H1 (cell line): ENCODE data around the gene PLLP. TPM values are rescaled to one million over a fixed set of nuclear protein-coding genes. Genes with fewer than 3 reads are reported as not detected.

Experiments used
- ASH2L ChIP-seq: fragments of 200-600, 300-600 bp; sonication (generic); IDR thresholded peaks from one replicate; pipeline ENCODE4 v1.7.1; 2017; ENCODE audit warnings: low read length
- CREB1 ChIP-seq: IDR thresholded peaks from 2 replicates; pipeline ENCODE4 v1.6.1; 2012; ENCODE audit warnings: inconsistent platforms
- EP300 ChIP-seq, 2 experiments: IDR thresholded peaks; 1 replicate in 1 of 2; 2 replicates in 1 of 2; pipeline ENCODE4 v1.6.1; 2011 to 2012; ENCODE audit warnings: low read depth in 2 of 2, low read length in 2 of 2, mild to moderate bottlenecking in 2 of 2, borderline replicate concordance in 1 of 2, inconsistent platforms in 1 of 2, moderate library complexity in 1 of 2
- JUND ChIP-seq: IDR thresholded peaks from 2 replicates; pipeline ENCODE4 v1.6.1; 2011; ENCODE audit warnings: mild to moderate bottlenecking, improper control_type of control experiment, low read length
- PHF8 ChIP-seq: fragments of 200-600 bp; sonication (generic); conservative IDR thresholded peaks from 2 replicates; pipeline ENCODE4 v1.7.1; 2012; ENCODE audit warnings: low read depth, mild to moderate bottlenecking, inconsistent platforms, low read length, moderate library complexity
- RXRA ChIP-seq: IDR thresholded peaks from 2 replicates; pipeline ENCODE4 v1.6.1; 2011; ENCODE audit warnings: low read depth, mild to moderate bottlenecking, low read length, moderate library complexity; ENCODE audit not compliant: insufficient read depth
- SAP30 ChIP-seq: fragments of 300-600 bp; sonication (generic); IDR thresholded peaks from 2 replicates; pipeline ENCODE4 v1.7.1; 2012; ENCODE audit warnings: low read length, moderate library complexity, mild to moderate bottlenecking, inconsistent platforms; ENCODE audit not compliant: insufficient read depth, insufficient replicate concordance
- YY1 ChIP-seq: IDR thresholded peaks from 2 replicates; pipeline ENCODE4 v1.6.1; 2011; ENCODE audit warnings: low read depth, mild to moderate bottlenecking, low read length
- ZNF274 ChIP-seq: IDR thresholded peaks from 2 replicates; pipeline ENCODE4 v1.7.0; 2012; ENCODE audit warnings: low read length, borderline replicate concordance; ENCODE audit errors: extremely low read depth
- polyA plus RNA-seq, 7 experiments: library from polyadenylated mRNA; depleted of rRNA in 3 of 7; stranded (reverse) in 5 of 7; unstranded in 2 of 7; fragments of >200 nt in 5 of 7; fragments of 200-250 nt in 2 of 7; gene quantifications; 1 replicate in 5 of 7; 2 replicates in 1 of 7; 4 replicates in 1 of 7; pipeline versions ENCODE4 v1.2.1 to v1.2.3, GENCODE V29; 2011 to 2013; ENCODE audit warnings: missing spikeins in 2 of 7, mixed read lengths in 2 of 7
- total RNA-seq: library from RNA; stranded (reverse); fragmentation: NEBNext Ultra II Directional; extraction: Animal tissue kit (Norgen Biotek cat#: 25700); gene quantifications from 2 replicates; pipeline ENCODE4 v1.2.1, GENCODE V29; 2021
- TF ChIP-seq, protein P1 (sequence below): fragments of 300-600 bp; sonication (generic); IDR thresholded peaks from 2 replicates; pipeline ENCODE4 v1.7.1; 2012; ENCODE audit warnings: low read length, moderate library complexity, mild to moderate bottlenecking, inconsistent platforms; ENCODE audit not compliant: insufficient replicate concordance

Gene PLLP
- total and polyA plus RNA-seq, 2 of the 8 experiments (the other 6 are each of a cell fraction or from before 2014, with no cell fraction given), result 2.9 to 10.6 TPM

DNA sequence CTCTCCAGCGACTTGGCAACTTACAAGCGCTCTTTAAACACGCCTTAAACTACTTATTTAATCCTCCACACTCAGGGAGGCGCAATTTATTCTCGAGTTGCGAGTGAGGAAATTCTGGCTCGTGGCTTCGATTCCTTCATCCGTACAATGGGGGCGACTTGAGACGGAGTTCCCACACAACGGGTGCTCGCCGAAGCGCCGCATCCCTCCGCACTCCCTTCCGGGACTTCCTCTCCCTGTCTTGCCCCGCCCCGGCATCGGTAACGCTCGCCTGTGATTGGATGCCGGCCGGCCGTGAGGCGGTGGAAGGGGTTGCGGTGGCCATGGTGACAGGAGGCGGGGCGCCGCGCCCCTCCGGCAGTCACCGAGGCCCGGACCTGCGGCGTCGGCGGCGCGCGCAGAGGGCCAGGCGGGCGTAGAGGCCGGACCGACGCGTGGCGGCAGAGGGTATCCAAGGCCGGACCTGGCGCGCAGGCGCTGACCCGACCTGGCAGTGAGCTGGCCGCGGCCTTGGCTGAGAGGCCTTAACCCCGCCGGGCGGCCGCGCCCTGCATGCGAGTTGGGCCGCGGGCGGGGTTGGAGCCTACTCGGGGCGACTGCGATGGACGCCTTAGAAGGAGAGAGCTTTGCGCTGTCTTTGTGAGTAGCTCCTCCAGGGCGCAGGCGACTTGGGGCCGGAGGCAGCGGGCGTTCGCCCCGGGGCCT, 39.6 kb downstream of the PLLP start, which contains the start of gene ARL2BP (continued):
- TF ChIP-seq, protein P1, sequence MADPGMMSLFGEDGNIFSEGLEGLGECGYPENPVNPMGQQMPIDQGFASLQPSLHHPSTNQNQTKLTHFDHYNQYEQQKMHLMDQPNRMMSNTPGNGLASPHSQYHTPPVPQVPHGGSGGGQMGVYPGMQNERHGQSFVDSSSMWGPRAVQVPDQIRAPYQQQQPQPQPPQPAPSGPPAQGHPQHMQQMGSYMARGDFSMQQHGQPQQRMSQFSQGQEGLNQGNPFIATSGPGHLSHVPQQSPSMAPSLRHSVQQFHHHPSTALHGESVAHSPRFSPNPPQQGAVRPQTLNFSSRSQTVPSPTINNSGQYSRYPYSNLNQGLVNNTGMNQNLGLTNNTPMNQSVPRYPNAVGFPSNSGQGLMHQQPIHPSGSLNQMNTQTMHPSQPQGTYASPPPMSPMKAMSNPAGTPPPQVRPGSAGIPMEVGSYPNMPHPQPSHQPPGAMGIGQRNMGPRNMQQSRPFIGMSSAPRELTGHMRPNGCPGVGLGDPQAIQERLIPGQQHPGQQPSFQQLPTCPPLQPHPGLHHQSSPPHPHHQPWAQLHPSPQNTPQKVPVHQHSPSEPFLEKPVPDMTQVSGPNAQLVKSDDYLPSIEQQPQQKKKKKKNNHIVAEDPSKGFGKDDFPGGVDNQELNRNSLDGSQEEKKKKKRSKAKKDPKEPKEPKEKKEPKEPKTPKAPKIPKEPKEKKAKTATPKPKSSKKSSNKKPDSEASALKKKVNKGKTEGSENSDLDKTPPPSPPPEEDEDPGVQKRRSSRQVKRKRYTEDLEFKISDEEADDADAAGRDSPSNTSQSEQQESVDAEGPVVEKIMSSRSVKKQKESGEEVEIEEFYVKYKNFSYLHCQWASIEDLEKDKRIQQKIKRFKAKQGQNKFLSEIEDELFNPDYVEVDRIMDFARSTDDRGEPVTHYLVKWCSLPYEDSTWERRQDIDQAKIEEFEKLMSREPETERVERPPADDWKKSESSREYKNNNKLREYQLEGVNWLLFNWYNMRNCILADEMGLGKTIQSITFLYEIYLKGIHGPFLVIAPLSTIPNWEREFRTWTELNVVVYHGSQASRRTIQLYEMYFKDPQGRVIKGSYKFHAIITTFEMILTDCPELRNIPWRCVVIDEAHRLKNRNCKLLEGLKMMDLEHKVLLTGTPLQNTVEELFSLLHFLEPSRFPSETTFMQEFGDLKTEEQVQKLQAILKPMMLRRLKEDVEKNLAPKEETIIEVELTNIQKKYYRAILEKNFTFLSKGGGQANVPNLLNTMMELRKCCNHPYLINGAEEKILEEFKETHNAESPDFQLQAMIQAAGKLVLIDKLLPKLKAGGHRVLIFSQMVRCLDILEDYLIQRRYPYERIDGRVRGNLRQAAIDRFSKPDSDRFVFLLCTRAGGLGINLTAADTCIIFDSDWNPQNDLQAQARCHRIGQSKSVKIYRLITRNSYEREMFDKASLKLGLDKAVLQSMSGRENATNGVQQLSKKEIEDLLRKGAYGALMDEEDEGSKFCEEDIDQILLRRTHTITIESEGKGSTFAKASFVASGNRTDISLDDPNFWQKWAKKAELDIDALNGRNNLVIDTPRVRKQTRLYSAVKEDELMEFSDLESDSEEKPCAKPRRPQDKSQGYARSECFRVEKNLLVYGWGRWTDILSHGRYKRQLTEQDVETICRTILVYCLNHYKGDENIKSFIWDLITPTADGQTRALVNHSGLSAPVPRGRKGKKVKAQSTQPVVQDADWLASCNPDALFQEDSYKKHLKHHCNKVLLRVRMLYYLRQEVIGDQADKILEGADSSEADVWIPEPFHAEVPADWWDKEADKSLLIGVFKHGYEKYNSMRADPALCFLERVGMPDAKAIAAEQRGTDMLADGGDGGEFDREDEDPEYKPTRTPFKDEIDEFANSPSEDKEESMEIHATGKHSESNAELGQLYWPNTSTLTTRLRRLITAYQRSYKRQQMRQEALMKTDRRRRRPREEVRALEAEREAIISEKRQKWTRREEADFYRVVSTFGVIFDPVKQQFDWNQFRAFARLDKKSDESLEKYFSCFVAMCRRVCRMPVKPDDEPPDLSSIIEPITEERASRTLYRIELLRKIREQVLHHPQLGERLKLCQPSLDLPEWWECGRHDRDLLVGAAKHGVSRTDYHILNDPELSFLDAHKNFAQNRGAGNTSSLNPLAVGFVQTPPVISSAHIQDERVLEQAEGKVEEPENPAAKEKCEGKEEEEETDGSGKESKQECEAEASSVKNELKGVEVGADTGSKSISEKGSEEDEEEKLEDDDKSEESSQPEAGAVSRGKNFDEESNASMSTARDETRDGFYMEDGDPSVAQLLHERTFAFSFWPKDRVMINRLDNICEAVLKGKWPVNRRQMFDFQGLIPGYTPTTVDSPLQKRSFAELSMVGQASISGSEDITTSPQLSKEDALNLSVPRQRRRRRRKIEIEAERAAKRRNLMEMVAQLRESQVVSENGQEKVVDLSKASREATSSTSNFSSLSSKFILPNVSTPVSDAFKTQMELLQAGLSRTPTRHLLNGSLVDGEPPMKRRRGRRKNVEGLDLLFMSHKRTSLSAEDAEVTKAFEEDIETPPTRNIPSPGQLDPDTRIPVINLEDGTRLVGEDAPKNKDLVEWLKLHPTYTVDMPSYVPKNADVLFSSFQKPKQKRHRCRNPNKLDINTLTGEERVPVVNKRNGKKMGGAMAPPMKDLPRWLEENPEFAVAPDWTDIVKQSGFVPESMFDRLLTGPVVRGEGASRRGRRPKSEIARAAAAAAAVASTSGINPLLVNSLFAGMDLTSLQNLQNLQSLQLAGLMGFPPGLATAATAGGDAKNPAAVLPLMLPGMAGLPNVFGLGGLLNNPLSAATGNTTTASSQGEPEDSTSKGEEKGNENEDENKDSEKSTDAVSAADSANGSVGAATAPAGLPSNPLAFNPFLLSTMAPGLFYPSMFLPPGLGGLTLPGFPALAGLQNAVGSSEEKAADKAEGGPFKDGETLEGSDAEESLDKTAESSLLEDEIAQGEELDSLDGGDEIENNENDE, result no peak
- TF ChIP-seq RXRA (no peak), JUND (no peak), ZNF274 (no peak), YY1 (0 out of 2 replicates have a peak, but pooled peaks have one; percentile 9), ASH2L (peak; percentile 69), CREB1 (peak; percentile 59; the same call in 1 of the 2 replicates), PHF8 (peak; percentile 63), SAP30 (no peak), EP300 (IDR thresholded peaks at IDR 0.05; ENCODE audit: borderline replicate concordance in 1 of 2, low read depth in 2 of 2, low read length in 2 of 2) (no peak)
